ENCODE results near the gene PSME2.

GRCh38 chr14:24132976-24133375 is 13.4 kb downstream of the PSME2 start:
- TF ChIP-seq ATF3 (CRISPR knock-in tag; IDR thresholded peaks at IDR 0.05) (no peak), KLF6 (CRISPR knock-in tag; IDR thresholded peaks at IDR 0.05) (no peak), BRCA1 (CRISPR knock-in tag; IDR thresholded peaks at IDR 0.05) (no peak), CTCF (CRISPR knock-in tag; IDR thresholded peaks at IDR 0.05) (no peak), CEBPZ (IDR thresholded peaks at IDR 0.05; ENCODE audit: low read length) (no peak), BCL3 (CRISPR knock-in tag; IDR thresholded peaks at IDR 0.05) (no peak), POLR2AphosphoS5 (IDR thresholded peaks at IDR 0.05; ENCODE audit: low read depth, low read length) (no peak), TBP (CRISPR knock-in tag; IDR thresholded peaks at IDR 0.05) (no peak), SP1 (IDR thresholded peaks at IDR 0.05) (no peak), SP1 (CRISPR knock-in tag; IDR thresholded peaks at IDR 0.05) (no peak), CREM (IDR thresholded peaks at IDR 0.05) (no peak), CREM (CRISPR knock-in tag; IDR thresholded peaks at IDR 0.05) (no peak)
